NAMALWA (cell line): ENCODE results near the gene PLCB4.

Experiments used
- DNase-seq: peaks from one replicate; pipeline ENCODE4 v3.0.0-alpha.2; 2015; ENCODE audit warnings: low spot score

PLCB4 gene

DNA sequence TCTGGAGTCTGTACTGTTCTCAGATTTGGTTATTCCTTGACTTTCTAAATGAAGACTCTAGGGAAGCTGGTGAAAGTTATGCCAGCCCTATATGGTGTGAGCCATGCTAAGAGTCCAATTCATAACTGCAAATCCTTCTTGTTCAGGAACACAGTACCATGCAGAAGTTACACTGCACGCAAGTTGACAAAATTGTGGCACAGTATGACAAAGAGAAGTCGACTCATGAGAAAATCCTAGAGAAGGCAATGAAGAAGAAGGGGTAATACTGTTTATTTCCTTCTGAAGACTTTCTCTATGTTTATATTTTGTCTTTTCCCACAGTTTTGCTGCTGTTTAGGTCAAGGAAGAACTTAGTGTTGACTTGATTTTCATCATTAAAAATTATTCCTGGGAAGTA lies 384.3 kb downstream of the PLCB4 start:
- DNase-seq, result no peak

DNA sequence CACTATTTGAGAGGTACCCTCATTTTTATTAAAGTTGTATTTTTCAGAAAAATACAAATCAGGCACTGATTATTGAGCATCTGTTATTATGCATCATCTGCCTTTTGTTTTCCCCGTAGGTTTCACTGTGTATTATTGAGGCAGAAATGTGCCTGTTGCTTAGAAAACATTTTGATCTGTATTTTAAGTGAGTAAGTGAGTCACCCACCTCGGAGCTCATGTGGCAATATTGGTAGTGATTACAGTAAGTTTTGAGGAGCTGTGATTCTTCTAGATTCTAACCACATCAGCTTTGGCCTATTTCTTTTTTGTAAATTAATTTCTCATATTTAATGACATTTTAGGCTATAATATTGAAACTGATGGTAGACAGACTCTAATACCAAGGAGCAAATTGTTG lies 385.9 kb downstream of the PLCB4 start:
- DNase-seq, result no peak

DNA sequence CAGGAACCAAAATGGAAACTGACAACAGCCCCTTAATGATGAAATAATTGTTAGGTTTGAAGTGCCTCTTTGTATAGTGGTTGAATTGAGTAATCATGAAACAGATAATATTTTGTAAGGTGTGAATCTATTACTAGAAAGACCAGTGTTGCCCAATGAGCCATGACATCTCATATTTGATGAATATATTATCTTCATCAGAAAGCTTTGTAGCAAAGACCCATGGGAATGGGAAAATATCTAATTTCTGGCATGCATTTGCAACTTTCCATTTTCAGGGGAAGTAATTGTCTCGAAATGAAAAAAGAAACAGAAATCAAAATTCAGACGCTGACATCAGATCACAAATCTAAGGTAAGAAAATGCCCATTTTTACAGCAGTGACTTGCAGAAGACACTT lies 388.2 kb downstream of the PLCB4 start:
- DNase-seq, result peak; percentile 3

DNA sequence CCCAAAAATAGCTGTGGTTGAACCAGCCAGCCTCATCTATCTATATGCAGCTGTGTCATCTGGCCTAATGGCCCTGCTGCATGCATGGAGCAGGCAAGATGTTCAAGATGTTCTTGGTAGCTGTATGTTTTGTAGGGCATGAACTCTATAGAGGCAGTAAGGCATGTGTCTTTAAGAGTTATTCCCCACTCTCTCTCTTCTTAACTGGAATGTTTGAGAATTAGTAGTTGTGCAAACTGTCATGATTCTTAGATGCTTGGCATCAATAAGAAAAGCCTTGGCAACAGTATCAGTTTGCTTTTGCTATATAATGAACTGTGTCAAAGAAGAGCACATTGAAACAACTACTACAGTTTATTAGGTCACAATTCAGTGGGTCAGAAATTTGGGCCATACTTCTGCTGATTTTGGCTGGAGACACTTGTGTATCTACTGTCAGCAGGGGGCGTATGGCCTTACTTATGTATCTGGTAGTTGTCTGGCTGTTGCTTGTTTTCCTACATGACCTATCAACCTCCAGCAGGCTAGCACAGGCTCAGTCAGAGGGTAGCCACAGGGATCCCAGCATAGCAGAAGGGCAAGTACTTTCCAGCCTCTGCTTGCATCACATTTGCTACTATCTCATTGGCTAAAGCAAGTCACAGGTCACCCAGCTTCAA lies 389.4 kb downstream of the PLCB4 start:
- DNase-seq, result peak; percentile 72

DNA sequence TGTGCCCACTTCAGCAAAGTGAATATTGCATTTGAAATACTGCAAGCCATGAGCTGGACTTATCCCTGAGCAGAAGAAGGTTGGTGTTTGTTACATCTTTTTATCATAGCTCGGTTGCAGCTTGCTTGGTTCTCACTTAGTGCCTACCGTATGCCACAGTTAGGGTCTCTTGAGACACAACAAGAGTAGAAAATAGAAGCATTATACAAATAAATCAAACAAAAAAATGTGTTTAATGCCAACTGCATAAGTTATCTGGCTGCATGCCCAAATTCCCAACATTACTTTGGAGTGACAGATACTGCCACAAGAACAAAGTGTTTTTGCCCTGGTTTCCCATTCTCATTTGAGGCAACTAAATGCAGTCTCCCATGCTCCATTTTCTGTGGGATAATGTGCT lies 391.6 kb downstream of the PLCB4 start:
- DNase-seq, result no peak

DNA sequence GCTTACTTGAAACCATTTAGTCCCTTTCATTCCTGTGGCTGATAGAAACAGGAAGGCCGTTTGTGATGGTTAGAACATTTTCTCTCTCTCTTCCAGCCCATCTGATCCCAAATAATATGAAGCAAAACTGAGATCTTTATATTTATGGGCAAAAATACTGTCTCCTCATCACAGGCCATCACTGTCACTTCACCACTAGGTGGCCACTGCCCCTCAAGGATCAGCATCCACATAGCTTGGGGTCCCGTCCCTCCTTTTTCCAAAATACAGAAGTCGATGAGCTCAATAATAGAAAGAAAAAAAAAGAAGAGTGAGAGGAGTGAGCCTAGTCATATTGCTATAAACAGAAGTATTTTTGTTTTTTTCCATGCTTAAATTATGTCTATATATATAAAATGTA lies 399.1 kb downstream of the PLCB4 start:
- peak; percentile 34 for DNase-seq

DNA sequence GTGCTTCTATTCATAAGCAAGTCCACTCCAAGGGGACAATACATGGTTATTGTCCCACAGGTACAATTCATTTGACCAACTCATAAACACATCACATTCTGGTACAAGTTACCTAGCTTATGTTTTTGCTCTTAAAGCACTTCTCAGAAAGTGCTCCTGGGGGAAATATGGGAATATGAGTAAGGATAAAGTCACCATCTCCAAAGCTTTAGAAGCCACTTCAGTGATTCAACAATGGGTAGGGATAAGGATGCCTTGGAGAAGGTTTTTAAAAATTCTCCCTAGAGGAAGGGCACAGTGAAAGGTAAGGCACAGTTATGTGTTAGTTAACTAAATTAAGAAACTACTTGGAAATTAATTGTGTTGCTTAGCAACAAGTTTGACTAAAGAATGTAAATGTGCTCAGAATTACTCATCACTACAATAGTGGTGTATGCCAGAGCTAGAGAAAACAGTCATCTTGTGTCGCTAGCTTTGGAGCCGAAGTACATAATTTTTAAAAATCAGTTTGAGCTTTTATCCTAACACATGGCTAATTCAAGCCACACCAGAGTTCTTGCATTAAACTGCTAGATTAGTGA lies 406.0 kb downstream of the PLCB4 start:
- DNase-seq, result no peak

DNA sequence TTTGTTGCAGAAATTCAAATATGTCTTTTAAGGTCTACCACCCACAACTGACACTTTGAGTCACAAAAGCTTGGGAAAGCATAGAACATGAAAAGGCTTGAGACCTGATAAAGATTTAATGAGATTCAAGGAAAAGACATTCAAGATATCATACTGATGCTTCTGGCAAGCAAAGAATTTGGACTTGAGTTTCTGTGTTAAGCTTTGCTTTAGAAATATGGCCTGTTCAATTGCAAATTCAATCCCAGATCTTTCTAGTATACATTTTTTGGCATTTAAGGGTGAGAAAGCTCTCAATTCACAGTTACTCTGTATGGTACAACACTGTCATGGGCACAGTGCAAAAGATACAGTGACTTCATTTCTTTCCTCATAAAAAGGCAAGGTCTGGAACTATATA lies 406.6 kb downstream of the PLCB4 start:
- DNase-seq, result no peak

DNA sequence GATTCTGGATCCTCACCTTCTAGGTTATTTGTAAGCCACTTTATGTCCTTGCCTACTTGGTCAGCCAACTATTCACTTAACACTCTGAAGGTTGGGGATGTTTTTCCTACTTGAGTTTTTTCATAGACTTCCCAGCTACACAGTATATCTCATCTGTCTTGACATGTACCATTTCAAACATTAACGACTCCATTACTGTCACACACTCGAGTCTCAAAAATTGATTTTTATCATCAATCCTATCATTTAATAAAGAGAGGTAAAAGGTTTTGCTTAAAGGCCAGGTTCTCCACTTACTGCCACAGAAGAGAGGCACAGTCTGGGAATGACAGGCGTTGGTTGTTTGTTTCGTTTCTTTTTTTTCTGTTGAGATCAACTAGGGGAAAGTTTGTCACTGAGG lies 407.3 kb downstream of the PLCB4 start:
- no peak for DNase-seq

DNA sequence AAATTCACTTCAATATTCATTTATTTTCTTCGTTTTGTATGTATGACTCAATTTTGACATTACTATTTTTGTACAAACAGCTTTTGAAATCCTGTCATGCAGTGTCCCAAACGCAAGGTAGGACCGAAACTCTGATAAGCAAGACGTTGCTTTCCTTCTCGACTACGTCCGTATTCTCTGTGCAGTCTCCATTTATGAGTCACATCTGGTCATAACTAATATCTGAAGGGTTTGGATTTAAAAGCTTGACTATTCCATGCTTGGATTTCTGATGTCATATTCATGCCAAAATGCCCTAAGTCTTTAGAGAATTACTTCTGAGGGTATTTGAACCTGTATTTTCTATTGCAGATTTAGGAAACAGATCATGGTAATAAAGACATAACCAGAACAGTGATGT lies 407.8 kb downstream of the PLCB4 start:
- DNase-seq, result no peak

DNA sequence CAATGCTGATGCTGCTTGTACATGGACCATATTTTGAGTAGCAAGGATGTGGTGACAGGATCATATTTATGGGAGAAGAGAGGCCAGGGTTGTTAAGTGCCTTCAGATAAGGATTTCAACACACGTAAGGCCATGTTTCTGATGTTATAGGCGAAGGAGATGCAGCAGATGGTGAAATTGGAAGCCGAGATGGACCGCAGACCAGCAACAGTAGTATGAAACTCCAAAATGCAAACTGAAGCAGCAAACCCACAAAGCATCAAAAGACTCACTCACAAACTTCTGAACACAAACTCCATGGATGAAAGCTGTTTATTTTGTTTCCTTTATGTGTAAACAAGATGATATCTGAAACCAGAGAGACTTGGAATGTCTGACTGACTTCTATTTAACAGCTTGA lies 409.9 kb downstream of the PLCB4 start:
- DNase-seq, result no peak

DNA sequence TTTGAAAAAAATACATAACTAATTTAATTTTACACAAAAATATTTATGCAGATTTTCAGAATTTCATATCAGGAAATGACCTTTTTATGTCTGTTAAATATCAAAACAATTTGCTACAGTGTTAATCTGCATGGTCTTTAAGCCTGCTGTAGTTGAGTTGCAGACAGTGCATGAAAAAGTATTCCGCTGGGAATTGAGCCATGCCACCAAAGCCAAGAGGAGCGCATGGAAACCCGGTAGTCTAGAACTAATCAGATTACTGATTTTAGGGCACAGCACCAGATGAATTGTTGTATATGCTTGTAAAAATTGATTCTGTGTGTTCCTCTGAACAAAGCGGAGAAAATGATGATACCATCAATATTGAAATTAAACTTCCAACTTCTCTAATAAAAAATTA lies 411.2 kb downstream of the PLCB4 start:
- DNase-seq, result no peak

DNA sequence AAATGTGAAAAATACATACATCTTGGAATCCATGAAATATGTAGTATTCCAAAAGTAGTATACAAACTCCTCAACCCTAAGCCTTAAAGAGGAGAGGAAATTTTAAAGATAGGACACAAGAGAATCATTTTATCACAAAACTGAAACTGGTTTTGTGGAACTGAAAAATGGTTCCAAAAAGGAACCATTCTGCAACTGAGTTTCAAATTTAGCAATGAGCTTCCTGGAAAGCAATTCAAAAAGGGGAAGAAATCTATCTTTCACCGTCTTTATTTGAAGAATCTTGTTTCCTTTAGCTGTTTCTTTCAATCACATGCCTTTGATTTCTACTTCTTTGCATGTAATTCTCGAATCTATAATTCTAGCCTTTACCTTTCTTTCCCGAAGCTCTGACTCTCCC lies 413.3 kb downstream of the PLCB4 start:
- DNase-seq, result peak; percentile 8

DNA sequence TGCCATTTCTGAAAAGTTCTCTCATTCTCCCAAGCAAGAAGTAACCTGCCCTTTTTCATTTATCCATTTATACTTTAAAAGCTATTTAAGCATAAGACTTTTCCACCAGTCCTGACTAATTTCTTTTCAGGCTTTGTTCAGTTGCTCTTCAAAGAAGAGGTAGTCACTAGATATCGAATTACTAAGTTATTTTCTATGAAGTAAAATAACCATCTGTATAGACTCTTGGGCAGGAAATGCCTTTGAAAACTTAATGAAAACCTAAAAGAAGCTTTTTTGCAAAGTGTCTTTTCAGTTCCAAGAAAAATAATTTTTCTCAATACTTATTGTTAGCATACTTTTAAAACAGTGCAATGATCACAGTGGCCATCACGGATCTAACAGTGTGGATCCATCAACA lies 414.2 kb downstream of the PLCB4 start:
- DNase-seq, result no peak

DNA sequence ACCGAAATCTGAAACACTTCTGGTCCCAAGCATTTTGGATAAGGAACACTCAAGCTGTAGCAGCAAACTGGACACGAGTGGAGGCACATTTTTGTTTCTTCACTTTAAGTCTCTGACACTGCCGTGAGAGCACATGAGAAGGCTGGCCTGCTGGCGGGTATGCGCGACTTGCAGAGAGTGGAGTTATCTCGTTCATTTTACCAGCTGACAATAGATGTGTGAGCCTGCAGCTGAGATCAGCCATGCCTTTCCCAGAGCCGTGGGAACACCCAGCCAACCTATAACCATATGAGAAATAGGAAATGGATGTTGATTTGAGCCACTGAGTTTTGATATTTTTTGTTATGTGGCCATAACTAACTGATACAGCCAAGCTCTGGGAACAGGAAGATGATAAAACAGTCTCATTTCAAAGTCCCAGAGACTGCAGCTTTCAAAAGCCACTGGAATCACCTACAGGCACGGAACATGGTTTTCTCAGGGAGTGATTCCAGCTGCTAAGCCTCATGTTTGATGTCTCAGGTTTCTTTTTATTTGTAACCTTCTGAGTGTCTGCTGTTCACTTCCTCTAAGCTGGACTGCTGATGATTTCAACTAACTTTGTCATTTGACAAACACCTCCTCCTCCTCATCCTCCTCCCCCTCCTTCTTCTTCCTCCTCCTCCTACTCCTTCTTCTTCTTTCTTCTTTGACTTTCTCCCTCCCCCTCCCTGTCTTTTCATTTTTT lies 416.9 kb downstream of the PLCB4 start:
- DNase-seq, result no peak

DNA sequence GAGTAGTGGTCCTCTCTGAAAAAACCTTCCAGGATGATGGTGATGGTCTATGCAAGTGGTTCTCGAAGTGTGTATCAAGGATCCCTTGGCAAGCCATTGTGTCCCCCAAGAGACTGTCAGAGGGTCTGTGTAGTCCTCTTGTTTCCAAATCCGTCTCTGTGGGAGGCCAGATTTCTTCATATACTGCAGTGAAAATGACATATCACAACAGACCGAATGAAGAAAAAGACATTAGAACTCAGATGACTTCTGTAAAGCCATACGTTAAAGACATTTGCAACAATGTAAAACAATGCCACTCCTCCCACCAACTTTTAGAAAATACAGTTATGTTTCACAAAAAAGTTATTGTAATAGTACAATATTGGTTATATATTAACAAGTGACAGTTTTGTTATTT lies 418.3 kb downstream of the PLCB4 start:
- no peak for DNase-seq

DNA sequence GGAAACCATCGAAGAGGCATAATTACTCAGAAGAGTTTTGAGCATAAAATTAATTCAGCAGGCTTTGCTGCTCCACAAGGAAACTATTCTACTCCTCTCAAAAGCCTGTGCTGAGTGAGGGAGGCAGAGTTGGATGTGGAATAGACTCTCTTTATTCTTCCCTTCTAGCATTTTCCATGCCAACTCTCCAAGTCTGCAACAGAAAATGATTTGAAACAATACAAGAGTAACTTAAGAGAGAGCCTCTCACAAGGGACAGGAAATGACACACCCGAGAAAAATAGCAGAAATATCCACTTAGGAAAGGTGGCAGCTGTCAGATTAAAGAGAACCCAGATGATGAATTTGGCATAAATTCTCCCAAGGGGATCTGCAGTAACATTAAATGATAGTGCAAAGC lies 419.2 kb downstream of the PLCB4 start:
- no peak for DNase-seq

DNA sequence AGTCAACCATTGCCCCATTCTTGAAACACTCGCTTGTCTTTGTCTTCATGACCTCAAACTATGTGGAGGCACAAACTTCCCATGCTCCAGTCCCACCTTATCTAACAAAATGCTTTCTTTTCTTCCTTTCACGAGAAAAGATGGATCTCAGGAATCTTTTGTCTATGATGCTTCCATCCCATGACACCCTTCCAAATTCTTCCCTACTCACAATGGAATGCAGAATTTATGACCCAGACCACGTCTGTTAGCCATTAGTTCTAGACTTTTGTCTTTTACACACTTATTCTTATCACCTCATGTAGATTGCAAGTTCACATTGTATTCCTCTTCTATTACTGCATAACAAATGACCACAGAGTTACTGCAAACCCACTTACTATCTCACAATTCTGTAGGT lies 421.3 kb downstream of the PLCB4 start:
- DNase-seq, result no peak

DNA sequence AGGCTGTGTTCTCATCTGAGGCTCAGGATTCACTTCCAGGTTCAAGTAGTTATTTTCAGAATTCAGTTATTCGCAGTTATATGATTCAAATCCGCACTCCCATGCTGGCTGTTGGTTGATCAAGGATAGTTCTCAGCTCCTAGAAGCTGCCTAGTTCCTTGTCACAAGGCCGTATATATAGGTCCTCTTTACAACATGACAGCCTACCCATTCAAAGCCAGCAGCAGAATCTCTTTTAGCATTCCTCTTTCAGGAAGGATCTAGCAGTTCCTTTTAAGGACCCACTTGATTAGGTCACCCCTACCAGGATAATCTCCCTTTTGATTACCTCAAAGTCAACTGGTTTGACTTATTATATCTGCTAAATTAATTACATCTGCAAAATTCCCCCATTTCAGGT lies 421.7 kb downstream of the PLCB4 start:
- no peak for DNase-seq

DNA sequence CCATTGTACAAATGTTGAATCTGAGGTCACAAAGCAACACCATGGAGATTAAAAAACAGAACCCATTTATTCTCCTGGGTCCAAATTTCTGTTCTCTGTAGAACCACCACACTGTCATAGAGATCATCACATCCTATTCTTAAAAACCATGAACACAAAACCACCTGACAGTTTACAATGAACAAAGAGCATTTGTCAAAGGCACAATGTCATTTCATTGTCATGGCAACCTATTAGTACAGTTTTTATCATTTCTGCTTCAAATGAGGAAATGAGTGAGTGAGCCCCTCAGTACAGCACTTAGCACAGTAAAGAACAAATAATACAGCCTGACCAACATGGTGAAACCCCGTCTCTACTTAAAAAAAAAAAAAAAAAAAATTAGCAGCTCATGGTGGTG lies 422.4 kb downstream of the PLCB4 start:
- DNase-seq, result no peak

DNA sequence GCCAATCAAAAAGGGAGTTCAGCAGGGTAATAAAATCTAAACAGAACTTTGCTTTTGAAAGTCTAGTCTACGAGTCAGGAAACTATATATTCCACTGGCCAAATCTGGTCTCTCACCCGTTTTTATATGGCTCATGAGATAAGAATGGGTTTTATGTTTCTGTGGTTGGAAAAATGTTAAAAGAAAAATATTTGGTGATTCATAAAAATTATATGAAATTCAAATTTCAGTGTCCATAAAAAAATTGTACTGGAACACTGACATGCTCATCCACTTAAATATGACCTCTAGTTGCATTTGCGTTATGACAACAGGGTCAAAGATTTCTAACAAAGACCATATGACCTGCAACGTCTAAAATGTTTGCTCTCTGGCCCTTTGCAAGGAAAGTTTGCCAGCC lies 423.2 kb downstream of the PLCB4 start:
- no peak for DNase-seq

DNA sequence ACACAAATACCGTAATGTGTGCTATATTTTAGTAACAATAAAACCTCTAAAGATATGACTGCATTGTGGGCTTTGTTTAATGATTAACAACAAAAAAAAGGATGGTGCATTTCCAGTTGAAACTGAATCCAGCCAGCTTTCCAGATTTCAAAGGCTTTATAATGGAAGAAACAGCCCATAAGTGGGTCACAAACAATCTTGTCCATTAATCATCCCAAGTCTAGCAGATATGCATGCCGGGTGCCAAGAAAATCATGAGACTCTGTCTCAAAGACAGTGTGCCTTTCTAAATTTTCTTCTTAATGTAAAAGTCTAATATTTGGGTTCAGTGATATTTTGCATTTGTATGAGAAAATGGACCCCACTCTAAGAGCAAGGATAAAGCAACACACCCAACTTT lies 424.9 kb downstream of the PLCB4 start:
- no peak for DNase-seq

DNA sequence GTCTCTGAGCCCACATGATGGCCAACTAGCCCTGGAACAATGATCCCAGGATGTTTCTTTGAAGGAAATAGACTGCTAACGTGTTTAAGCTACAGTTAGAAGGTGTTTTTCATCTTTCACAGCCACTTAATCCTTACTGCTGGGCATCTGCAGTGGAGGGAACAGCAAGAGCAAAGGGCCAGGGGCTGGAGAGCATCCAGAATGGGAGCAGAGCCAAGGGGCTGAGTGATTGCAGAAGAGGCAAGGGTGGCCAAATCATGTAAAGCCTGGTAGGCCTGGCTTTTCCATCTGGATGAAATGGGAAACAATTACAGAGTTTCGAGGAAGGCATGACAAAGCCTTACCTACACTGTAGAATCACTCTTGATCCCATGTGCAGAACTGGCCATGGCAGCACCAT lies 426.8 kb downstream of the PLCB4 start:
- DNase-seq, result no peak

DNA sequence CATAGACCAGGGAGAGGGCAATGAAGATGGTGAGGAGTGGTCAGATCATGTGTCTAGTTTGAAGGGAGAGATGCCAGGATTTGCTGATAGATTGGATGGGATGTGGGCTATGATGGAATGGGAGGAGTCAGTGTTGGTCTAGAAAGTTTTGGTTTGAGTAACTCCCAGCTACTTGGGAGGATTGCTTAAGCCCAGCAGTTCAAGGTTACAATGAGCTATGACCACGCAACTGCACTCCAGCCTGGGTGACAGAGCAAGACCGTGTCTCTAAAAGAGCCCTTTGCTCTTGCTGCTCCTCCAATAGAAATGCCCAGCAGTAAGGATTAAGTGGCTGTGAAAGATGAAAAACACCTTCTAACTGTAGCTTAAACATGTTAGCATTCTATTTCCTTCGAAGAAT lies 427.3 kb downstream of the PLCB4 start:
- DNase-seq, result no peak
